ENCODE data around the gene RAB33B.
"Not testable (repeated sequence)": the region's sequence is repeated elsewhere in the genome, so short reads cannot be mapped to it uniquely, and the experiment has no call there.

Gene RAB33B

GRCh38 chr4:139458999-139459398, 5.1 kb downstream of the RAB33B start:
- in situ Hi-C loops (cut with MboI; ENCODE audit: low pct_unique_long_range_greater_than_20kb, low sequenced_read_pairs): no loop called here
- no peak for DNase-seq

- in situ Hi-C loops (cut with MboI; ENCODE audit: low pct_unique_long_range_greater_than_20kb, low sequenced_read_pairs): no loop called here
- no peak for DNase-seq
These were observed 6.6 kb downstream of the RAB33B start for GRCh38 chr4:139460565-139460964.

- DNase-seq: no peak
- in situ Hi-C loops (cut with MboI; ENCODE audit: low pct_unique_long_range_greater_than_20kb, low sequenced_read_pairs): no loop called here
These were observed 7.2 kb downstream of the RAB33B start for GRCh38 chr4:139461022-139461628.

GRCh38 chr4:139464512-139464911, 10.6 kb downstream of the RAB33B start:
- not testable (repeated sequence) for DNase-seq

GRCh38 chr4:139465922-139466321, 12.0 kb downstream of the RAB33B start:
- DNase-seq: no peak
- in situ Hi-C loops (cut with MboI; ENCODE audit: low pct_unique_long_range_greater_than_20kb, low sequenced_read_pairs): no loop called here

More at GRCh38 chr4:139464512-139464911, 10.6 kb downstream of the RAB33B start:
- in situ Hi-C loops (cut with MboI; ENCODE audit: low pct_unique_long_range_greater_than_20kb, low sequenced_read_pairs): not testable (repeated sequence)

- in situ Hi-C loops (cut with MboI; ENCODE audit: low pct_unique_long_range_greater_than_20kb, low sequenced_read_pairs); DNase-seq: not testable (repeated sequence)
These were observed 14.8 kb downstream of the RAB33B start for GRCh38 chr4:139468756-139469155.

- in situ Hi-C loops (cut with MboI; ENCODE audit: low pct_unique_long_range_greater_than_20kb, low sequenced_read_pairs): no loop called here
- DNase-seq: no peak
These were observed 15.3 kb downstream of the RAB33B start for GRCh38 chr4:139469216-139469615.

GRCh38 chr4:139469869-139470268, 15.9 kb downstream of the RAB33B start:
- no peak for DNase-seq
- in situ Hi-C loops (cut with MboI; ENCODE audit: low pct_unique_long_range_greater_than_20kb, low sequenced_read_pairs): no loop called here

GRCh38 chr4:139470295-139470694, 16.4 kb downstream of the RAB33B start:
- DNase-seq: no peak
- in situ Hi-C loops (cut with MboI; ENCODE audit: low pct_unique_long_range_greater_than_20kb, low sequenced_read_pairs): no loop called here

GRCh38 chr4:139470997-139471665, 17.2 kb downstream of the RAB33B start:
- no peak for DNase-seq
- in situ Hi-C loops (cut with MboI; ENCODE audit: low pct_unique_long_range_greater_than_20kb, low sequenced_read_pairs): no loop called here

- DNase-seq: no peak
- in situ Hi-C loops (cut with MboI; ENCODE audit: low pct_unique_long_range_greater_than_20kb, low sequenced_read_pairs): no loop called here
These were observed 18.9 kb downstream of the RAB33B start for GRCh38 chr4:139472852-139473251.

- in situ Hi-C loops (cut with MboI; ENCODE audit: low pct_unique_long_range_greater_than_20kb, low sequenced_read_pairs): no loop called here
- DNase-seq: no peak
These were observed 22.4 kb downstream of the RAB33B start for GRCh38 chr4:139476363-139476762.

GRCh38 chr4:139481465-139481864, 27.5 kb downstream of the RAB33B start:
- in situ Hi-C loops (cut with MboI; ENCODE audit: low pct_unique_long_range_greater_than_20kb, low sequenced_read_pairs): no loop called here
- no peak for DNase-seq

- in situ Hi-C loops (cut with MboI; ENCODE audit: low pct_unique_long_range_greater_than_20kb, low sequenced_read_pairs): no loop called here
- DNase-seq: no peak
These were observed 29.1 kb downstream of the RAB33B start for GRCh38 chr4:139483000-139483399.

GRCh38 chr4:139484783-139485311, 30.9 kb downstream of the RAB33B start:
- in situ Hi-C loops (cut with MboI; ENCODE audit: low pct_unique_long_range_greater_than_20kb, low sequenced_read_pairs): no loop called here
- DNase-seq: peak; percentile 58

- in situ Hi-C loops (cut with MboI; ENCODE audit: low pct_unique_long_range_greater_than_20kb, low sequenced_read_pairs): no loop called here
- DNase-seq: no peak
These were observed 34.5 kb downstream of the RAB33B start for GRCh38 chr4:139488442-139488841.

GRCh38 chr4:139489638-139490037, 35.7 kb downstream of the RAB33B start:
- DNase-seq: no peak
- in situ Hi-C loops (cut with MboI; ENCODE audit: low pct_unique_long_range_greater_than_20kb, low sequenced_read_pairs): no loop called here

GRCh38 chr4:139492429-139492828, 38.5 kb downstream of the RAB33B start:
- DNase-seq: no peak
- in situ Hi-C loops (cut with MboI; ENCODE audit: low pct_unique_long_range_greater_than_20kb, low sequenced_read_pairs): no loop called here

GRCh38 chr4:139493176-139493575, 39.3 kb downstream of the RAB33B start:
- in situ Hi-C loops (cut with MboI; ENCODE audit: low pct_unique_long_range_greater_than_20kb, low sequenced_read_pairs): no loop called here
- no peak for DNase-seq

GRCh38 chr4:139499186-139499585, 45.3 kb downstream of the RAB33B start:
- DNase-seq: no peak
- in situ Hi-C loops (cut with MboI; ENCODE audit: low pct_unique_long_range_greater_than_20kb, low sequenced_read_pairs): no loop called here

- in situ Hi-C loops (cut with MboI; ENCODE audit: low pct_unique_long_range_greater_than_20kb, low sequenced_read_pairs): no loop called here
- no peak for DNase-seq
These were observed 47.2 kb downstream of the RAB33B start for GRCh38 chr4:139501117-139501516.
